Measurements from ENCODE around the gene MSANTD2.

MSANTD2 gene

DNA sequence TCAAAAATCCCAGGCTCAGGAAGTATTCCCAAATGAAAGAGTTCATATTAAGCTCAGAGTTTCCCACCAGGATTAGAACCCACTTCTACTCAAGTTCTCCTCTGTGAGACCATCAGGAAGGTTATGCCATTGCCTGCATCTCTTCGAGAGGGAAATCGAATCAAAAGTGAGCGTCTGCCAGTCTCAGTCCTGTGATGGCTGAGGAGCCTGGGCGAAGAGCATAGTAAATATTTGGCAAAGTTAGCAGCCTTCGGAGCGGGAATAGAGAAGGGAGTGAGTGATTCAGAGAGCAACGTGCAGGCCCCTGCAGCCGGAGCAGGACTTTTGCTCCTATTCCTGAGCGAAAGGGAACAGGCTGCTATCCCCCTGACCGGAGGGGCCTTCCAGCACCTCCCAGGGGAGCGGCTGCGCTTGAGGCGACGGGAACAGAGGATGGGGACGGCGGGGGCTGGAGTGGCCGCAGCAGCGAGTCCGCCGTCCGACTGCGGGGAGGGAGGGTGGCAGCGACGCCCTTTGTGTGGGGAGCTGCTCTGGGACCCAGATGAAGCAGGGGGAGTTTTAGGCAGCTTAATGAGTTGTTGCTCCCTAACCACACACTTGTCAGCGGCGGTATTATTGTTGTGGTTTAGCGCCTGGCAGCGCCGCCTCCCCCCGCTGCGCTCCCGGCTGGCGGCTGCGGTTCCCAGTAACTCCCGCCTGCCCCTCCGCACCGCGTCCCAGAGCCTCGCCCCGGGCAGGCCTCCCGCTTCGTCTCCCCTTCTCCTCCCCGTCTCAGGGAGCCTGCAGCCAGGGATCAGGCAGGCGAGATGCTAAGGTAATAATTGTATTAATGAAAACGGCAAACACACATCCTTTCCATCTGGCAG is 82.2 kb downstream of the MSANTD2 start:
- Histone ChIP-seq H3K4me2 (ENCODE audit: low read length) (no peak overlapping the region), H3K4me3 (ENCODE audit: low read depth, low read length, poor library complexity, severe bottlenecking) (no peak overlapping the region), H3K9ac (ENCODE audit: low read length) (no peak overlapping the region), H3K9me2 (ENCODE audit: low read depth, low read length) (no peaks in the 10 kb centered on the region), H3K27me3 (ENCODE audit: insufficient read depth, low read length) (no peaks in the 10 kb centered on the region), H3K9me3 (ENCODE audit: low read length) (no peaks in the 10 kb centered on the region), H3F3A (ENCODE audit: insufficient read depth, low read length) (no peaks in the 10 kb centered on the region), H3K79me2 (ENCODE audit: insufficient read depth, low read length) (no peaks in the 10 kb centered on the region), H3K27ac (ENCODE audit: low read depth, low read length, poor library complexity, severe bottlenecking) (no peak overlapping the region), H4K20me1 (ENCODE audit: insufficient read depth, low read length) (no peaks in the 10 kb centered on the region), H3K36me3 (ENCODE audit: insufficient read depth, low read length) (no peaks in the 10 kb centered on the region), H2AFZ (ENCODE audit: low read length) (no peak overlapping the region), H3K4me1 (ENCODE audit: insufficient read depth, low read length, severe bottlenecking) (no peaks in the 10 kb centered on the region)
- TF ChIP-seq EZH2 (IDR thresholded peaks at IDR 0.05; ENCODE audit: borderline replicate concordance, low read length): no peak
- TF ChIP-seq, protein P1, sequence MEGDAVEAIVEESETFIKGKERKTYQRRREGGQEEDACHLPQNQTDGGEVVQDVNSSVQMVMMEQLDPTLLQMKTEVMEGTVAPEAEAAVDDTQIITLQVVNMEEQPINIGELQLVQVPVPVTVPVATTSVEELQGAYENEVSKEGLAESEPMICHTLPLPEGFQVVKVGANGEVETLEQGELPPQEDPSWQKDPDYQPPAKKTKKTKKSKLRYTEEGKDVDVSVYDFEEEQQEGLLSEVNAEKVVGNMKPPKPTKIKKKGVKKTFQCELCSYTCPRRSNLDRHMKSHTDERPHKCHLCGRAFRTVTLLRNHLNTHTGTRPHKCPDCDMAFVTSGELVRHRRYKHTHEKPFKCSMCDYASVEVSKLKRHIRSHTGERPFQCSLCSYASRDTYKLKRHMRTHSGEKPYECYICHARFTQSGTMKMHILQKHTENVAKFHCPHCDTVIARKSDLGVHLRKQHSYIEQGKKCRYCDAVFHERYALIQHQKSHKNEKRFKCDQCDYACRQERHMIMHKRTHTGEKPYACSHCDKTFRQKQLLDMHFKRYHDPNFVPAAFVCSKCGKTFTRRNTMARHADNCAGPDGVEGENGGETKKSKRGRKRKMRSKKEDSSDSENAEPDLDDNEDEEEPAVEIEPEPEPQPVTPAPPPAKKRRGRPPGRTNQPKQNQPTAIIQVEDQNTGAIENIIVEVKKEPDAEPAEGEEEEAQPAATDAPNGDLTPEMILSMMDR (IDR thresholded peaks at IDR 0.05; ENCODE audit: low read length): no peak

DNA sequence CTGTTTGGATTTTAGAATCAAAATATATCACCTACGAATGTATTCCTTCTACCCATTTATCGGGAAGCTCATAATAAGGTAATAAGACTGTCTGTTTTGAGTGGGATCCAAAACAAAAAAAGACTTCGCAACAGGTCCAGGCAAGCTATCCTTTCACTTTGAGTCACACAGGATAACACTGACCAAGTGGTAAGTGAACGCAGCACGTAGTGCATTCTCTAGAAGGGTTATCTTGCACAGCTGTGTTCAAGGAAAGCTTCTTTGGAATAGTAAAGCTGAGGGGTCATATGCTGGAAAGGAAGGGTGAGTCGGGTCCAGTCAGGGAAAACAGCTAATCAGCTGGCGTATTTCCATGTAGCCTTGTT is 82.8 kb downstream of the MSANTD2 start:
- Histone ChIP-seq H3K9me2 (ENCODE audit: low read depth, low read length) (no peaks in the 10 kb centered on the region), H3K79me2 (ENCODE audit: insufficient read depth, low read length) (no peaks in the 10 kb centered on the region), H3K27me3 (ENCODE audit: insufficient read depth, low read length) (no peaks in the 10 kb centered on the region), H3K9me3 (ENCODE audit: low read length) (no peaks in the 10 kb centered on the region), H4K20me1 (ENCODE audit: insufficient read depth, low read length) (no peaks in the 10 kb centered on the region), H3K27ac (ENCODE audit: low read depth, low read length, poor library complexity, severe bottlenecking) (no peak overlapping the region), H3F3A (ENCODE audit: insufficient read depth, low read length) (no peaks in the 10 kb centered on the region), H3K9ac (ENCODE audit: low read length) (no peak overlapping the region), H3K36me3 (ENCODE audit: insufficient read depth, low read length) (no peaks in the 10 kb centered on the region), H3K4me2 (ENCODE audit: low read length) (no peak overlapping the region), H3K4me3 (ENCODE audit: low read depth, low read length, poor library complexity, severe bottlenecking) (no peak overlapping the region), H2AFZ (ENCODE audit: low read length) (no peak overlapping the region), H3K4me1 (ENCODE audit: insufficient read depth, low read length, severe bottlenecking) (no peaks in the 10 kb centered on the region)
- no peak for TF ChIP-seq EZH2 (IDR thresholded peaks at IDR 0.05; ENCODE audit: borderline replicate concordance, low read length)
- TF ChIP-seq, protein P1 (IDR thresholded peaks at IDR 0.05; ENCODE audit: low read length): no peak

DNA sequence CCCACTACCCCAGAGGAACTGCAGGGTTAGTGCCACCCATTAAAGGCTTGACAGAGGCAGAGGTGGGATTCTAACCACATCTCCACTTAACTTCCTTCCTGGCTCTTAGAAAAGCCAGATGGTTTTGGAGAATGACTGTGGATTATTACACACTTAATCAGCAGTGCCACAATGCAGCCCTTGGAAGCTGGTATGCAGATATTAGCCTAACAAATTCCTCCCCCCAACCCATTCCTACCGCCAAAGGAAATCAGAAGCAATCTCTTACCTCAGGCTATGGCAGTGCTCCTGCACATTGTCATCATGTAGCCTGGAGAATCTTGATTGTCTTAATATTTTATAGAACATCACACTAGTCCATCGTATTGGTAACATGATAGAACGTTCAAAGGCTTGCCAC is 83.6 kb downstream of the MSANTD2 start:
- no peak overlapping the region for H3K27ac ChIP-seq (ENCODE audit: low read depth, low read length, poor library complexity, severe bottlenecking)
- no peak overlapping the region for H3K4me3 ChIP-seq (ENCODE audit: low read depth, low read length, poor library complexity, severe bottlenecking)
- no peaks in the 10 kb centered on the region for H3K9me3 ChIP-seq (ENCODE audit: low read length)
- no peaks in the 10 kb centered on the region for H3K27me3 ChIP-seq (ENCODE audit: insufficient read depth, low read length)
- no peaks in the 10 kb centered on the region for H3F3A ChIP-seq (ENCODE audit: insufficient read depth, low read length)
- H3K4me2 ChIP-seq (ENCODE audit: low read length): no peak overlapping the region
- H3K79me2 ChIP-seq (ENCODE audit: insufficient read depth, low read length): no peaks in the 10 kb centered on the region
- no peaks in the 10 kb centered on the region for H3K9me2 ChIP-seq (ENCODE audit: low read depth, low read length)
- H3K36me3 ChIP-seq (ENCODE audit: insufficient read depth, low read length): no peaks in the 10 kb centered on the region
- TF ChIP-seq, protein P1 (IDR thresholded peaks at IDR 0.05; ENCODE audit: low read length): no peak
- no peak for TF ChIP-seq EZH2 (IDR thresholded peaks at IDR 0.05; ENCODE audit: borderline replicate concordance, low read length)
- no peaks in the 10 kb centered on the region for H3K4me1 ChIP-seq (ENCODE audit: insufficient read depth, low read length, severe bottlenecking)
- no peak overlapping the region for H2AFZ ChIP-seq (ENCODE audit: low read length)
- no peak overlapping the region for H3K9ac ChIP-seq (ENCODE audit: low read length)
- H4K20me1 ChIP-seq (ENCODE audit: insufficient read depth, low read length): no peaks in the 10 kb centered on the region

Measured in OCI-LY1 (cell line).